Adrenal gland (tissue), 12 donors: ENCODE data around the gene SORBS2. TPM values are rescaled to one million over a fixed set of nuclear protein-coding genes. Genes with fewer than 3 reads are reported as not detected.
"Not testable (repeated sequence)": the region's sequence is repeated elsewhere in the genome, so short reads cannot be mapped to it uniquely, and the experiment has no call there.

Experiments used
- DNase-seq, 7 donors: peaks; one replicate each; pipeline ENCODE4 v3.0.0-alpha.2; 2019 to 2020
- H3K27ac ChIP-seq, 5 donors: fragments of 200-600 bp; sonication (generic) in 4 of 5; 1 replicate in 3 of 5; 2 replicates in 2 of 5; pipeline versions ENCODE4 v1.5.1 to v1.8.0; 2016 to 2020; ENCODE audit warnings: mild to moderate bottlenecking in 1 of 5
- H3K27me3 ChIP-seq: fragments of 200-600 bp; 2 replicates; pipeline ENCODE4 v1.8.0; 2021
- H3K36me3 ChIP-seq, 2 donors: fragments of 200-600 bp; replicated peaks in 1 of 2; 1 replicate in 1 of 2; 2 replicates in 1 of 2; pipeline versions ENCODE4 v1.5.1 to v1.8.0; 2018 to 2022
- H3K4me1 ChIP-seq, 2 donors: fragments of 200-600 bp; replicated peaks in 1 of 2; 1 replicate in 1 of 2; 2 replicates in 1 of 2; pipeline versions ENCODE4 v1.5.1 to v1.8.0; 2018 to 2021
- H3K4me3 ChIP-seq, 4 donors: fragments of 200-600 bp; sonication (generic) in 3 of 4; one replicate each; pipeline ENCODE4 v1.5.1; 2016 to 2018
- H3K9me3 ChIP-seq, 3 donors: fragments of 200-600 bp; sonication (generic) in 1 of 3; replicated peaks in 1 of 3; 1 replicate in 2 of 3; 2 replicates in 1 of 3; pipeline versions ENCODE4 v1.5.1 to v1.8.0; 2016 to 2021
- CTCF ChIP-seq, 6 experiments: fragments of 450-650 bp in 4 of 6; fragments of 200-600 bp in 2 of 6; sonication (generic) in 1 of 6; IDR thresholded peaks; 1 replicate in 5 of 6; 2 replicates in 1 of 6; pipeline versions ENCODE4 v1.5.1 to v1.8.0; 2016 to 2021; ENCODE audit warnings: antibody characterized with exemption in 6 of 6, mild to moderate bottlenecking in 2 of 6, moderate library complexity in 1 of 6
- POLR2A ChIP-seq, 2 donors: fragments of 450-650 bp; IDR thresholded peaks; one replicate each; pipeline ENCODE4 v1.6.1; 2017; ENCODE audit warnings: antibody characterized with exemption in 2 of 2, mild to moderate bottlenecking in 2 of 2, moderate library complexity in 1 of 2
- WGBS, 4 donors: extraction: QIAGEN DNeasy Blood & Tissue Kit in 2 of 4; methylation state at CpG; one replicate each; pipeline versions ENCODE4 v1.1.5 to v1.1.7; 2013 to 2017; 5-methylcytosine and 5-hydroxymethylcytosine counted together
- intact Hi-C, 2 donors: fragments of 100-400 bp; cut with DNase I; formaldehyde crosslinking; loops; one replicate each; pipeline versions ENCODE4 v1.14.1 to v1.15.0; 2022 to 2023
- polyA plus RNA-seq, 3 donors: library from polyadenylated mRNA; stranded (reverse); fragments of 200-250 nt in 2 of 3; fragments of 350-450 nt in 1 of 3; fragmentation: Illumina TruSeq in 1 of 3; extraction: RNeasy Lipid Tissue Mini Kit (QIAGEN cat#74804) in 1 of 3; gene quantifications; one replicate each; pipeline ENCODE4 v1.2.3, GENCODE V29; 2013 to 2014
- total RNA-seq, 9 donors: library from RNA; depleted of rRNA in 4 of 9; stranded (reverse); fragments of >200 nt in 4 of 9; fragments of 120-200 nt in 1 of 9; fragmentation: NEBNext Ultra II Directional in 1 of 9; extraction: Animal tissue kit (Norgen Biotek cat#: 25700) in 1 of 9; gene quantifications; one replicate each; pipeline versions ENCODE4 v1.1.0 to v1.2.4, GENCODE V29; 2013 to 2023
- donor health status: healthy with polysubstance abuse.
- donor health status: Bipolar disorder and iron deficiency.
- donor health status: DM: yes; HTN: yes; CAD: no.
- donor health status: DM: no; HTN: no; CAD: no.
- donor health status: DM: no; HTN: no; CAD: no.
- donor health status: DM: yes; HTN: yes; CAD: no.

Gene SORBS2
- total and polyA plus RNA-seq, 12 donors, result 126 to 875 (median 582) TPM

DNA sequence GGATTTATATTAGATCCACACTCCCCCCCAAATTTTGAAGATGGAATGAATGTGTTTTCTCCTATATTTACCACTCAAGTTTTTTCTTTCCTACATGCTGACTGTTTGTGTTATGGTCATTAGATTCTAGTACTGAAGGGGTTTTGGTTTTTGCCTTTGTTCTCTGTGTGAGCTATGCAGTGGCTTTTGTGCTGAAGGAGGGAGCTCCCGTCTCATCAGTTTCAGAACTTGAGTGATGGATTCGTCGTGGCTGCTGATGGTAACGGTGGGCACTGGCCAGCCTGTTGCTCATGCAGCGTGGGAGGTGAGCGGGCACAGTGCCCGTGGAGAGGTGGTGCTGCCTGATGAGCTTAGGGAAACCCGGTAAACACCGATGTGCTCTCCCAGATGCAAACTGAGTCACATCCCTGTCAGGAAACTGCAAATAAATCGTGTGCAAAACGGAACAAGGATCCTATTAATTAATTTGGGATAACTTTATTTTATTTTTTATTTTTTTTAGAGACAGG, 101.5 kb downstream of the SORBS2 start:
- Histone ChIP-seq H3K9me3 (no peaks in the 10 kb centered on the region), H3K27me3 (no peaks in the 10 kb centered on the region), H3K36me3 (no peaks in the 10 kb centered on the region), H3K4me1 (peaks cover 5 to 62% of the 10 kb centered on the region in 2 donors), H3K27ac (peak overlapping the region; percentile 45 to 85 (median 73)), H3K4me3 (no peak overlapping the region)
- intact Hi-C loops, result no loop called here
- WGBS, 4 donors, result 26 to 34% (median 31%) methylated on average over 11 of the region's 11 CpGs
- TF ChIP-seq CTCF (IDR thresholded peaks at IDR 0.05), result no peak
- TF ChIP-seq POLR2A (IDR thresholded peaks at IDR 0.05), result no peak
- DNase-seq, result peak; percentile 58 to 80 (median 64)

DNA sequence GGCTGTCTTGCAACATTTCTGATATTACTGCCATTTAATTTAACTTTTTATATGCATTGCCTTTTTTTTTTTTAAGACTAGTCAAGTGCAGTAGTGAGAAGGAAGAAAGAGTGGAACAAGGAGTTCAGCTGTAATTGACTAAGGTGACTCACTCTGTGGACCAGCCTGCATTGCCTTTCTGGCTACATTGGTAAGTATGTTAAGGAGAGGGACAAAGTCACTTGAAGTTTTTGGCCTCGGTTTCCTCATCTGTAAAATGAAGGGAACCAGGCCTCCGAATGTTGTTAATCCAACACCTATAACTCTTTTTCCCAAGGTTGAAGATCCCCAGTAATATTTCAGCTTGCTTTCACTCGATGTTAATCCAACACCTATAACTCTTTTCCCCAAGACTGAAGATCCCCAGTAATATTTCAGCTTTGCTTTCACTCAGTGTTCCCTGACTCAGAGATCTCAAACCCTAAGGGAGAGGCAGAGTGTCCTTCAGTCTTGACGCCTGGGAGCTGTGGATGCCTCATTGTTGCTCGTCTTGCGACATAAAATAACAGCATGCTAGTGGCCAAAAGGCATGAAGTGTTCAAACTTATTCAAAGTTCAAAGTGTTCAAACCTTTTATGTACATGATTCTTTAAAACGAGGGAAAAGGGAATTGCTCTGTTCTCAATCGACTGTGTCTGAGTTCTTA, 102.0 kb downstream of the SORBS2 start:
- Histone ChIP-seq H3K4me3 (no peak overlapping the region), H3K27ac (peak overlapping the region; percentile 45 to 85 (median 73)), H3K4me1 (peaks cover 5 to 56% of the 10 kb centered on the region in 2 donors), H3K9me3 (no peaks in the 10 kb centered on the region), H3K36me3 (no peaks in the 10 kb centered on the region), H3K27me3 (no peaks in the 10 kb centered on the region)
- intact Hi-C loops, result no loop called here
- TF ChIP-seq POLR2A (IDR thresholded peaks at IDR 0.05) (peak in 1 of 2 donors; percentile 14), CTCF (IDR thresholded peaks at IDR 0.05) (no peak)
- WGBS, 4 donors, result 34 to 50% (median 43%) methylated on average over 7 to 8 of the region's 8 CpGs
- DNase-seq, result peak; percentile 65 to 88 (median 82)

GRCh38 chr4:185708348-185708747, 103.6 kb downstream of the SORBS2 start:
- TF ChIP-seq POLR2A (IDR thresholded peaks at IDR 0.05), result no peak
- no peak for TF ChIP-seq CTCF (IDR thresholded peaks at IDR 0.05)
- Histone ChIP-seq H3K36me3 (no peaks in the 10 kb centered on the region), H3K4me3 (no peak overlapping the region), H3K4me1 (peaks cover 5 to 56% of the 10 kb centered on the region in 2 donors), H3K9me3 (no peaks in the 10 kb centered on the region), H3K27ac (peak overlapping the region; percentile 39 to 79 (median 64)), H3K27me3 (no peaks in the 10 kb centered on the region)
- no peak for DNase-seq
- intact Hi-C loops, result no loop called here
- WGBS, 4 donors, result 14 to 39% (median 31%) methylated on average over 3 of the region's 3 CpGs

DNA sequence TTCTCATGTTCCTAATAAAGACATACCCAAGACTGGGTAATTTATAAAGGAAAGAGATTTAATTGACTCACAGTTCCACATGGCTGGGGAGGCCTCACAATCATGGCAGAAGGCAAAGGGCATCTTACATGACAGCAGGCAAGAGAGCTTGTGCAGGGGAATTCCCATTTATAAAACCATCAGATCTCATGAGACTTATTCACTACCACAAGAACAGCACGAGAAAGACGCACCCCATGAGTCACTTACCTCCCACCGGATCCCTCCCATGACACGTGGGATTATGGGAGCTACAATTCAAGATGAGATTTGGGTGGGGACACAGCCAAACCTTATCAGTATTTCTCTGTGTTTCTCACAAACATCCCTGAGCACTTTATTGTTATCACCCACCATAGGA, 104.4 kb downstream of the SORBS2 start:
- H3K36me3 ChIP-seq, intact Hi-C loops, H3K9me3 ChIP-seq, H3K27me3 ChIP-seq, H3K4me3 ChIP-seq: not testable (repeated sequence)
- H3K27ac ChIP-seq, result peak overlapping the region; percentile 22 to 79 (median 41)
- peaks cover 5 to 58% of the 10 kb centered on the region in 2 donors for H3K4me1 ChIP-seq
- peak in 1 of 7 donors; percentile 25 for DNase-seq
- WGBS, 4 donors, result 41 to 63% (median 51%) methylated on average over 4 of the region's 4 CpGs
